ENCODE measurements around the gene ANKRD31.
"Not testable (repeated sequence)": the region's sequence is repeated elsewhere in the genome, so short reads cannot be mapped to it uniquely, and the experiment has no call there.

ANKRD31 gene

DNA sequence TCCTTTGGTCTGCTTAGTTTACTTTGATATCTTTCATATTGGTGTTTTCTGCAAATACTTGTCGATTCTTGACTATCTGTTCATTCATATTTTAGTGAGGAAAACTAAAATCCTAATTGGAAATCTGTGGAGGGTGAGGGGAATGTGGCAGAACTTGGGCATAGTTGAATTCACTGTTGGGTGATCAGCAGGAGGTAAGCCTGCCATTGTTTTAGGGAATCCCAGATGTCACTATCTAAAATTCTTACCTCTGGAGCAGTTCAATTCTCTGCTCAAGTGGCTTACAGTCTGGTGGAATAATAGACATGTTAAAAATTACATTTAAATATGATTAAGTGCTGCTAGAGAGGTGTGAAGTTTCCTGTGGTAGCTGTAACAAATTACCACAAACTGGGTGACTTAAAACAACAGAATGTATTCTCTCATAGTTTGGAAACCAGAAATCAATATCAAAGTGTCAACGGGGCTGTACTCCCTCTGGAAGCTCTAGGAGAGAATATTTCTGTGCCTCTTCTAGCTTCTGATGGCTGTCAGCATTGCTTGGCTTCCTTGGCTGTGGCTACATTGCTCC, 94.0 kb downstream of the ANKRD31 start:
- no peak for DNase-seq

DNA sequence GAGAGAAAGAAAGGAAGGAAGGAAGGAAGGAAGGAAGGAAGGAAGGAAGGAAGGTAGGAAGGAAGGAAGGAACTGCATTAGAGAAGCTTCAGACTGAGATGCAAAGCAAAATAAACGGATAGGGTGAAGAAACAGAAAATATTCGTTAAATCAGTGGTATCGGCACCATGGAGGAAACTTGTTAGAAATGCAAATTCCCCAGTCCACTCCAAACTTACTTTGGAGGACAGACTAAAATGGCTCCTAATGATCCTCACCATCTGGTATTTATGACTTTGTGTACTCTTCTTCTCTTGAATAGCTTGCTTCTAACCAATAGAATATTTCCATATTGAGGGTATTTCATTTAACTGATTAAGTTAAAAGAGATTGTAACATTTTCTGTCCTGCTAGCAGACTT, 96.4 kb downstream of the ANKRD31 start:
- DNase-seq = no peak

DNA sequence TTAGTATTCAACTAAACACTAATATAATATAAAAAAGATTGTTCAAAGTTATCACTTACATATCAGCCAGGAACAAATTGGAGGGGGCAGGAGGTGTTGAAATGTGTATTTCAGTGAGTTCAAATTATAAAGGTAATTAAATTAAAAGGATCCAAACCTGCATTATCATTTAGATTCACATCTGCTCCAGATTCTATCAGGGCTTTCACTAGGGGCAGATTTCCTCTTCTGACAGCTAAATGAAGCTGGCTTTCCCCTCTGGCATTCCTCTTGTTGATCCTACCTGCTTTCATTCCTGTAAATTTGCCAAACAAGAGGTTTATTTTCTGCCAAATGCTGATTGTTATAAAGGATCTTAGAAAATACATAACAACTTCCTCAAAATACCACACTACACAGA, 98.0 kb downstream of the ANKRD31 start:
- DNase-seq = no peak

DNA sequence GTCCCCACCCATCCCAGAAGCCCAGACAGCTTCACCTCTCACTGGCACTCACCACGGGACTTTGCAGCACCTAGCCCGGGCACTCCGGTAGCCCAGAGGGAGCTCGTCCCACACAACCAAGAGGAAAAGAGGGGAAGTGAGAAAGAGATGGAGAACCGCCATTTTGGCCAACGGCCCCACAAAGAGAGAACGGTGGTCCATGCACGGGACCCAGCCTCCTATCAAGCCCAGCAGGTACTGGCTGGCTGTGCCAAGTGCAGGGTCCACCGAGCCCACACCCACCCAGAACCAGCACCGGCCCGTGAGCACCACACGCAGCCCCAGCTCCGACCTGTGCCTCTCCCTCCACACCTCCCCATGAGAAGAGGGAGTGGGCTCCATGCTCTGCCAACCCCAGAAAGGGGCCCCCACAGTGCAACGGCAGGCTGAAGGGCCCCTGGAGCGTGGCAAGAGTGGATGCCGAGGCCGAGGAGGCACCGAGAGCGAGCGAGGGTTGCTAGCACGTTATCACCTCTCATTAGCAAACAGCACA, 105.8 kb downstream of the ANKRD31 start:
- DNase-seq = no peak

DNA sequence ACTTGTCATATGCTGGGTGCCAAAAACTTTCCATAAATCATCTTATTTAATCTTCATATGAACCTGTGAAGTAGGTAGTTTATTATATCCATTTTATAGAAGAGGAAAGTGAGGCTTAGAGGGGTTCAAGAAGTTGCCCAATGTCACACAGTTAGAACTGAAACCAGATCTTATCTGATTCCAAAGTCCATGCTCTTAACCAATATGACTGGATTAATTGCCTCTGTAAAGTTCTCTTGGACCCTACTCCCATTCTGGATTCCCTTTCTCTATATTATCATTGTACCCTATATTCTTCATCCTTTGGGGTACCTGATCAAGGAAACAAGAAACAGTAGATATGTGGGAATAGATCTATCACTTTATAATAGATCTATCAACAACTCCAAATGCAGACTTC, 119.8 kb downstream of the ANKRD31 start:
- no peak for DNase-seq

DNA sequence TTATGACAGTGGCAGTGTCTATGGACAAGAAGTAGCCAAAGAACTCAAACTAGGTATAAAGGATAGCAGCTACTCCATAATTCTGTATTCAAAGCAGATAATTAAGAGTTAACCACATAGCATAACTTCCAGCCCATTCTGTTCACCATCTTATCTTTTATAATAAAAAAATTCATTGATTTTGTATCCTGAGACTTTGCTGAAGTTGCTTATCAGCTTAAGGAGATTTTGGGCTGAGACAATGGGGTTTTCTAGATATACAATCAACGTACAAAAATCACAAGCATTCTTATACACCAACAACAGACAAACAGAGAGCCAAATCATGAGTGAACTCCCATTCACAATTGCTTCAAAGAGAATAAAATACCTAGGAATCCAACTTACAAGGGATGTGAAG, 122.4 kb downstream of the ANKRD31 start:
- not testable (repeated sequence) for DNase-seq

DNA sequence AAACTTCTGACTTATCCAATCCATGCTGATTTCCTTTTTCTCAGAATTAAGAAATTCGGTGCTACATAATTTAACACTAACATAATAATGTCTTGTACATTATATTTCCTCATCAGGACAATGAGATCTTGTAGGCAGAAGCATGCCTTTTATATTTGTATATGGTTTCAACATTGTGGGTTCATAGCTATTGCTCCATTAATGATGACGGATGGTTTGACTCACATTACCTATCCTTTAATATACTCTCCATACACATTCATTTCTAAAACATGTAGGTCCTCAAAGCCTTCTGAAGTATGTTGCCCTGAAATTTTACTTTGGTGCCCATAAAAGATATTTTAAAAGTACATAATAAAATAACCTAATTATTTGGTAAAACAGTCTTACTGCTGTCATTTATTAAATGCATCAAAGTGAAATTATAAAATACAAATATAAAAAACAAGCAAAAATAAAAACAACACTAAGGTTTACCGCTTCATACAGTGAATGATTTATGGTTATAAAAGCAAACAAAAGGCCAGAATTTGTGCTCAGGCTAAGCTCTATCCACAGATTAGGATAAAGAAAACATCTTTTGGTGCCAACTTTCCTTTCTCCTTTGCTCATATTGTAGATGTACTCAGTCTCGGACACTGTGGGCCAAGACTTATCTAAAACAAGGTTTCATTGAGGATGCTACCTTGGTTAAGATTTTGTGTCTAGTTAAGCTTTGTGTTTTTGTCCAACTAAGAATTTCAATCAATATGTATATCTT, 123.1 kb downstream of the ANKRD31 start:
- no peak for DNase-seq

DNA sequence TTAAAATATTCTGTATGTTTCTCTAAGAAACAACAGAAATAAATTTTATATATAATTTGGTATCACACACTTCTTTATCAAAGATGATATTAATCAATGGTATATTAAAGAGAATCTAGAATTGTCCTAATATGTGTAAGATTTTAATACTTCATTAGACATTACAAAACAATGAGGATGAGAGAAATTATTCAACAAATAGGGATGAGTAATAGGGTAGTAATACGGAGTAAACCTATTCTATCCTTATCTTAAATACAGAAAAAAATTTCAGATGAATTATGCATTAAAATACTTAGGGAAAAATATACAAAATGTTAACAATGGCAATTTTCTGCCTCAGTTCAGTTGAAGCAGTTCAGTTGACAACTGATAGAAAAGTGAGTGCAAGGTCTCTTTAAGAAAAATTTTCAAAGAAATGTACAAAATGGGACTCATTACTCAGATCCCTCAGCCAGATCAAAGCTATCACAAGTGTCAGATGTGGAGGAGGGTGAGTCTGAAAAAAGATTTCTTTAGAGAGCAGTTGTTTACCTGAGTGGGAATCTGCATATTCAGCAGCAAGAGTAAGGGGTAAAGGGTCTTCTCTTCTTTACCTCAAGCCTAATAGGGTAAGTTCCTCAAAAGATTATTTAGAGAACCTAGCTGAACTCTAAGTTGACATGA, 127.6 kb downstream of the ANKRD31 start:
- no peak for DNase-seq

DNA sequence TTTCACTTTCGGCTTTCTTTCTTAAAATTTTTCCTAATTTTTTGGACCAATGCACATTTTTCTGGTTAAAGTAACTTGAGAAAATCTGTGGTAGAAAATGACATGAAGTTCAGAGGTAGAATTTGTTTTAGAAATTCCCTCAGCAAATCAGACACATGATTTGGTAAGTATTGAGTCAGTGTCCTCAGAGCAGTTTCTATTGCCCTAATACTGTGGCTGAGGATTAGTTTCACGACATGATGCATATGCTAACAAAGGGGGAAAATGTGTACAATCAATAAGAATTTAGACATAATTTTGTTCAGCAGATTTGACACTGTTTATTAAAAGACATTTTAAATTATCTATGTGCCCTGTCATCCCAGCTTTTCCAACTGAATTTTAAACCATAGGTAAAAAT, 128.2 kb downstream of the ANKRD31 start:
- DNase-seq = no peak

DNA sequence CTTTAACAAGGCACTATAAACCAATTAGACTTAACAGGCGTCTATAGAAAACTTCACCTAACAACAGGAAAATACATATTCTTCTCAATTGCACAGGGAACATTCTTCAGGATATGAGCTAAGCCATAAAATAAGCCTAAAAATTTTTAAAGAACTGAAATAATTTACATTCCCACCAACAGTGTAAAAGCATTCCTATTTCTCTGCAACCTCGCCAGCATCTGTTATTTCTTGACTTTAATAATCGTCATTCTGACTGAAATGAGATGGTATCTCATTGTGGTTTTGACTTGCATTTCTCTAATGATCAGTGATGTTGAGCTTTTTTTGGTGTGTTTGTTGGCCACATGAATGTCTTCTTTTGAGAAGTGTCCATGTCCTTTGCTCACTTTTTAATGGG, 140.7 kb downstream of the ANKRD31 start:
- DNase-seq = not testable (repeated sequence)

DNA sequence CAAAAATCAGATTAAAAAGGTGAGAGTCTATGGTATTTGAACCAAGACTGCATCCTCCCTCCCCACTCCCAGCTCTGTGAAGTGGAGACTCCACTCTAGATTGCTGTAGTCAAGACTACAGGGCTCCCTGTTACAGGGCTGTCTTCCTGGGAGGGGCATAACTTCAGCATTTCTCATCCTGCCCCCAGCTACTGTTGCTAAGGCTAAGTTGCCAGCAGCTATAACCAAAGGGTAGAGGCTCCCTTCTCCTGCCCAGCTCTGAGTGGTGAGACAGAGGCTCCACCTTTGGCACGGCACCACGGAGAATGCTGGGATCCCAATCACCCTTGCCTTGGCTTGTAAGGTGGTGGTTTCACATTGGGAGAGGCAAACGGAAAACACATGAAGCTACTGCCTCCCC, 145.1 kb downstream of the ANKRD31 start:
- no peak for DNase-seq

DNA sequence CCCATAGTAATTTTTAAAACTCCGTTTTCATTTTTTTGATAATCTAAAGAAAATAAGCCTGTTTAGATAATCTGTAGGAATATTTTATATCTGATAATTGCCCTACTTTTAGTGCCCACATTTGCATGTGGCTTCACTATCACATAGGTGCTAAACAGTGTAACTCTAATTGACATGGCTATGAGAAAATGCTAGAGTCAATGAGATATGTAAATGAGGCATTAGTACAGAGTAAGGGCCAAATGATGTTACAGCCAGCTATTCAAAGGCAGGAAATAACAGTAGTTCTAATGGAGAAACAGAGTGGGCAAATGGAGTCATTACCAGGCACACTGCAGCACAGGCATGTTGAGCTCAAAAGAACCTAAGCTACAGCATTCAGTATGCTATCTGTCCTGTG, 147.0 kb downstream of the ANKRD31 start:
- DNase-seq = no peak

DNA sequence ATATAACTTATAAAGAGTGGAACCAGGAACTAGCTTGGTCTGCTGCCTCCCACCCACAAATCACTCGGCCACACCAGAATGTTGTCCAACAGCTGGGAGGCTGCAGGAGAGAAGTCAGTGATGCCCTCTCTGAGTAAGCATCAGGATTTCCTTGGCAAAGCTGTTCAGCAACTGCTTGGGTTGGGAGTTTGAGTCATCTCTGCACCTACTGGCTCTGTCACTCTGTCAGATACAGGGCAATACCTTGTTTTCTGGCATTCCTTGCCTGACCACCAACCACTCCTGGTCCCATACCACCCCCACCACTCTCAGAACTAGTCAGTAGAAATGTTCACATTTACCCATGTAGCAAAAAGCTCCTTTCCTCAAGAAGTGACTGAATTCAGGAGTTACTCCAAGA, 147.5 kb downstream of the ANKRD31 start:
- DNase-seq = peak; percentile 63

DNA sequence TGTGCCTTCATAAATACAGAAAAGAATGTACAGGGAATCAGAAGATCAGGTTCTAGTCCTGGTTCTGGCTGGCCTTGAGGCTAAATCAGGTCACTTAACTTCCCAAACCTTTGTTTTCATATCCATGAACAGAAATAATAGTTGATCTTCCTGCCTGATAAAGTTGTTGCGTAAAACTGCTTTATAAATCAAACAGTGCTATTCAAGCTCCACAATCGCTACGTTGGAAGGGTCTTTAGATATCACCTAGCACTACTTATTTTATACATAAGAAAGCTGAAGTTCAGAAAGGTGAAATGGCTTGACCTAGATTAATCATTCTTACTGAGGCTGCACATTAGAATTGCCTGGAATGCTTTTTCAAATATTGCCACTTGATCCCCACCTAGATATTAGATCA, 148.0 kb downstream of the ANKRD31 start:
- no peak for DNase-seq

DNA sequence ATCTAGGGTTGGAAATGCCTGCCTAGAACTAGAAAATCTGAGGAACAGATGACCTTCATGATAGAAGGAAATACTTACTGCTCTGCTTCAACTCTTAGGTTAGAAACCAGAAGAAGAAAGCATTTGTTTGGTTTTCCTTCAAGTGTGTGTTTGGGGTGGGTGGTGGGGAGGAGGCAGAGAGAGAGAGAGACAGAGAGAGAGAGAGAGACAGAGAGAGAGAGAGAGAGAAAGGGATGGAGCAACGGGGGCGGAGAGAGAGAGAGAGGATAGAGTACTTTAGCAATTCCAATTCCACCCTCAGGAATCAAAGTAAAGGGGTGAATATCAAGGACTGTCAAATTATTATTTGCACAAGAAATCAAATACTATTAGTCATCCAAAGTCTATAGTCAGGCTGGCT, 155.2 kb downstream of the ANKRD31 start:
- DNase-seq = no peak

DNA sequence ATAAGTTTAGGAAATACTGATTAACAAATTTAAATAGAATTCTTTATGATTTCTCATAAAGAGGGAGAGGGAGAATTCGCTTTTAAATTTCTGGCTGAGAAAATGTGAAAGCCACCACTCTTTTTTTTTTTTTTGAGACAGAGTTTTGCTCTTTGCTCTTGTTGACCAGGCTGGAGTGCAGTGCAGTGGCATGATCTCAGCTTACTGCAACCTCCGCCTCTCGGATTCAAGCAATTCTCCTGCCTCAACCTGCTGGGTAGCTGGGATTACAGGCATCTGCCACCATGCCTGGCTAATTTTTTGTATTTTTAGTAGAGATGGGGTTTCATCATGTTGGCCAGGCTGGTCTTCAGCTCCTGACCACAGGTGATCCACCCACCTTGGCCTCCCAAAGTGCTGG, 157.3 kb downstream of the ANKRD31 start:
- DNase-seq = not testable (repeated sequence)

DNA sequence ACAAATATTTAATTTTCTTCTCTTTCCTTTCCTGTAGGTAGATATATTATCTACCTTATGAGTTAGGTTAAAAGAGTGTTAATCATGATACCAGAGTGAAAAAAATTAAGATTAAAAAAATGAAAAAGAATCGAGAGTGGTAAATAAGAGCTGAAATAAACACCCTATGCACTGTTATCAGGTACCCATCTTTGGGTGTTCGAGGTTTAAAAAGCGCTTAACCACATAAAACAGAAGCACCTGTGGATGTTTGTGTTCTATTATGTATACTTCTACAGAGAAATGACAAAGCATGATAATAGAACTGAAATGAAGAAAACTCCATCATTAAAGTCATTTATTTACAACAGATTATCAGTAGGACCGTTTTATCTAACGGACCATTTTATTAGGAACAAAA, 158.7 kb downstream of the ANKRD31 start:
- DNase-seq = no peak

DNA sequence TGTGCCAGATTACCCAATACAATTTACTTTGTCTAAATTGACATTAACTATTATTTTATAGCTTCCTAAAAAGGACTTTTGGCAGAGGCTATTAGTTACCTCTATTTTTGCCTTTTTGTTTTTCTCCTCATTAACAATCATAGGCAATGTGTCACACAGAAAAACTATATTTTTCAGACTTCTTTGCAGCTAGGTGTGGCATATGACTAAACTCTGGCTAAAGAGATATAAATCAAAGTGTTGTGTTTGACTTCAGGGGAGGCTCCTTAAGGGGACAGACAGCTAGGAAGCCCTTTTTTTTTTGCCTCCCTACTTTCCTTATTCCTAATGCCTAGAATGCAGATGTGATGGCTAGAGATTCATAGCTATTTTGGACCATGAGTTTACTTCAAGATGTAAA, 164.6 kb downstream of the ANKRD31 start:
- DNase-seq = no peak

DNA sequence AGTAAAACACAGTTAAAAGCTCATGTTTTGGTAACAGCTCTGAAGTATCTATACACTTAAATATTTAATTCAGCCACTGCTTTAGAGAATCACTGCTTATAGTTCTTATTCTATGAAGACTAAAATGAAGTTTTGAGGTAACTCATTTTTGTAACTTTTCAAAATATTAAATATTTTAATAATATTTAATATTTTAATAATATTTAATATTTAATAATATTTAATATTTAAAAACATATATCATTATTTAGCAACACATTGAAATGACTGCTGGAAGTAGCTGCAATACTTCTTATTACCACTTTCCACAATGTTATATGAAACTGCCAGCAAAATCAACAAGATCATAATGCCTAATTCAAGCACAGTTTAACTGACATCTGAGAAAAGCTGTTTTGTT, 165.6 kb downstream of the ANKRD31 start:
- no peak for DNase-seq

DNA sequence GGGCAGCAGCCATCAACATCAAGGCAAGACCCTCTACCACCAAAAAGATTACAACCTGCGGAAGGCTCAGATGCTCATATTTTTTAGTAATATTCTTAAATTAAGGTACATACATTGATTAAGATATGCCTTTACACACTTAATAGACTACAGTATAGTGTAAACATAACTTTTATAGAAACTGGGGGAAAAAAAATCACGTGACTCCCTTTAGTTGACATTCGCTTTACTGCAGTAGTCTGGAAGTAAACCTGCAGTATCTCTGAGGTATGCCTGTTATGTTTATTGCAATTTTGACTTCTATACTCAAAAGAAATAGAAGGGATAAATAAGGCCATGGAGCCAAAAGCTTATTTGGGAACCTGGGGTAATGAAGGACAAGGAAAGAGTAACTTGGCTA, 169.2 kb downstream of the ANKRD31 start:
- DNase-seq = no peak

DNA sequence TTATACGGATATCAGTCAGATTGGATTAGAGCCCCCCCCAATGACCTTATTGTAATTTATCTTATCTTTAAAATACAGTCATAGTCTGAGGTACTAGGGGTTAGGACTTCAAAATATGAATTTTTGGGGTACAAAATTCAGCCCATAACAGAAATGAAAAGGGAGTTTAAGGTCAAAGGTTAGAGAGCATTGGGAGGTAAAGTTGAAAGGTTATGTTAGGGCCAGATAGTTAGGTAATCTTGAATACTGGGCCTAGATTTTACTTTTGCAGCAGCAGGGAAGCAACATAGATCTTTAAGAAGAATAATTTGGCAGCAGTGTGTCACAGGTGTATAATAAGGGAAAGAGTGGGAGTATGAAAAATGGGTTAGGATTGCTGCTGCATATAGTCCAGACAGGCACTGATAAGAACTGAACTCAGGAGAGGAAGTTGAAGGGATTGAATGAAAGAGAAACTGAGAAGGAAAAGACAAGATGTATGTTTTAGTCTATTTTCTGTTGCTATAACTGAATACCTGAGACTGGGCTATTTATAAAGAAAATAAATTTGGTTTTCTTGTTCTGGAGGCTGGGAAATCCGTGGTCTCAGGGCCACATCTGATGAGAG, 173.7 kb downstream of the ANKRD31 start:
- no peak for DNase-seq

DNA sequence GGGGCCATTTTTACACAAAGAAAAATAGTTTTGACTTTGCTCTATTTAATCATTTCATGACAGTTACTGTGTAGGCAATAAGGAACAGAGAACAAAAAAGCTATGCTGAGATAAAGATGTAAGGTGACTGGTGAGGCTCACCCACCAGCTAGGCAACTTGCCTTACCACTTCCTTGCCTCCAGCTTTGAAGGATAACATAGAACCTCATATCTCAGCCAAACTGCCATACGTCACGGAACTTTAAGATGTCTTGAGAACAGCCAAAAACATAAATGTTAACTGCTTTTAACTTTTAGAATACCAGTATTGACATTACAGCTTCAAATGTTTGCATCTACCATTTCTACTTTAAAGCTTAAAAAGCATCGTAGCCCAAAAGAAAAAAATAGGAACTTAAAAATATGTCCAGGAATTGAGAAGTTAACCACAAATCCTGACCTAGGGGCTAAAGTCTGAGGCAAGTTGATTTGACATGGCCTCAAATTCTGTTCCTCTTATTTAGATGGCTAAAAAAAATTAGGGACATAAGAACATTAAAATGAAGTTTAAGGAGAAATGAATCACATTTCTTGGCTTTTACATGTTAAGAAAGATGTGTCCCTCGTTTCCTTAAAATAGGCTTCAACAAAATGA, 176.6 kb downstream of the ANKRD31 start:
- no peak for DNase-seq

DNA sequence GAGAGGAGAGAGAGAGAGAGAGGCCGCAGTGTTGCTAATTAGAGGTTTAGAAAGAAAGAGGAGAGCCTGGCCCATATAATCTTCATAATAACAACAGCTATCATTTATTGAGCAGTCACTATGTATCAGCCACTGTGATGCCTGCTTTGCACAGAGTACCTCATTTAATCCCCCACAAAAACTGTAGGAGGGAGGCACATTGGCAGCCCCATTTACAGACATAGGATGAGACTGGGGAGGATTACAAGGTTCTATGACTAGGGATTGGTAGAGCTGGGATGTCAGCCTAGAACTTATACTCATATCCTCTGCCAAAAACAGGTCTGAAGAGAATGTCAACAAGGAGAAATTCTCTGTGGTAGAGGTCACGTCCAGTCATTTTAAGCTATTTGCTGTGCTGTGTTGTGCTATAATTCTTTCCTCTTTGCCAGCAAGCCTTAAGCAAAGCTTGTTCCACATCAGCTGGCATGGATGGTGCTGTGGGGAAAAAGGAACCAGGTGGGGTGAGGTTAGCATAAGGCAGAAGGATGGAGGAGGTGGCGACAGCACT, 177.6 kb downstream of the ANKRD31 start:
- DNase-seq = no peak

All from activated CD4-positive, alpha-beta T cell treated with anti-CD3 and anti-CD28 coated beads, Interleukin-10, Interleukin-2, amounts not matched to agents 100 ng/mL and 50 ng/mL, durations not matched to agents 16 hours and 8 hours (primary cell).